Measurements from ENCODE around the gene PLRG1. TPM values are rescaled to one million over a fixed set of nuclear protein-coding genes. Genes with fewer than 3 reads are reported as not detected.

PLRG1 gene
- total RNA-seq, 2 donors from 2014 or later, result 85.5 to 125 TPM

DNA sequence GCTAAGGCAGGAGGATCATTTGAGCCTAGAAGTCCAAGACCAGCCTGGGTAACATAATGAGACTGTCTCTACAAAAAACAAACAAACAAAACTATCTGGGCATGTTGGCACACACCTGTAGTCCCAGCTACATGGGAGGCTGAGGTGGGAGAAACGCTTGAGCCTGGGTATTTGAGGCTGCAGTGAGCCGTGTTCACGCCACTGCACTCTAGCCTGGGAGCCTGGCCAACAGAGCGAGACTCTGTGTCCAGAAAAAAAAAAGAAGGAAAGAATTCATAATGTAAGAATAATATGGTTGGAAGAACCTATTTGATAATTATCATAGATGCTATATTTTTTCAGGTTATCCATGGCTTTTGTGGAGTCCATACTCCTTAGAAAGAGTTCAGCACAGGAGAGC is 32.6 kb downstream of the PLRG1 start:
- peaks cover 43% of the 10 kb centered on the region for H3K27me3 Mint-ChIP-seq
- no peak for ATAC-seq (replicated peaks)
- H3K9me3 Mint-ChIP-seq, result no peaks in the 10 kb centered on the region
- no peak overlapping the region for H3K27ac Mint-ChIP-seq
- H3K36me3 Mint-ChIP-seq (ENCODE audit: low read depth), result no peaks in the 10 kb centered on the region
- H3K4me3 Mint-ChIP-seq, result no peak overlapping the region
- H3K4me1 Mint-ChIP-seq, result peaks cover 4% of the 10 kb centered on the region

DNA sequence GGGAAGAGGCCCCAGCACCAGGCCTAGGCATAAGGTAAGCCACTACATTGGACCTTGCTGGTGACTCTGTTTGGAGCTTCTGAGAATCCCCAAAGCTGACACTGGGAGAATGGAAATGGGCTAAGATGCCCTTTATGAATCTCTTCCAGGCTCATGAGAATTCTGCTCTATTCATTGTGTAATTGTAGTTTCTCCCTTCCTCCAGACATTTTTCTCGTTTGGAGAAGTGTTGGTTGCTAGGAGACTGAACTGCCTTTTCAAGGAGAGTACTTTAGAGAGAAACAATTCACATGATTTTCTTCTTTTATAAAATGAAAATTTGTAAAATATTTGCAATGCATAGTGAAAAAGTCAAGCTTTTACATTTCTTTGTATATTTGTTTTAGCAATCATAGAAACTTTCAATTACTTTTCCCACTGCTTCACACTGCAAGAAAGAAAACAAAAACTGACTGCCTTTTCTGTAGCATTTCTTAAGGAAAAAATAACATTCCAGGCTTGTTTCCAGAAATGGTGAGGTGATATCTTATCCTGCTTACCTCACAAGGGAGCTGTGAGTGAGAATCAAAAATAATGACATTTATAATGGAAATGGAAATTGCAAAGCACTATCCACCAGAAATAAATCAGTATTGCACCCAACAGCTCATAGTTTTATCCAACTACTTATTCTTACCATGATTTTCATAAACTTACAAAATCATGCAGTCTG is 33.7 kb downstream of the PLRG1 start:
- H3K27ac Mint-ChIP-seq, result no peak overlapping the region
- no peaks in the 10 kb centered on the region for H3K36me3 Mint-ChIP-seq (ENCODE audit: low read depth)
- H3K27me3 Mint-ChIP-seq, result peaks cover 51% of the 10 kb centered on the region
- H3K4me1 Mint-ChIP-seq, result peaks cover 4% of the 10 kb centered on the region
- H3K9me3 Mint-ChIP-seq, result no peaks in the 10 kb centered on the region
- no peak for ATAC-seq (replicated peaks)
- H3K4me3 Mint-ChIP-seq, result no peak overlapping the region

GRCh38 chr4:154511981-154512380 is 38.2 kb downstream of the PLRG1 start:
- Mint-ChIP-seq H3K4me1 (no peaks in the 10 kb centered on the region), H3K4me3 (no peak overlapping the region), H3K27ac (no peak overlapping the region), H3K9me3 (no peaks in the 10 kb centered on the region), H3K36me3 (ENCODE audit: low read depth) (no peaks in the 10 kb centered on the region), H3K27me3 (peaks cover 44% of the 10 kb centered on the region)
- ATAC-seq (replicated peaks), result no peak

- no peak overlapping the region for H3K4me3 Mint-ChIP-seq
- H3K27me3 Mint-ChIP-seq, result peaks cover 45% of the 10 kb centered on the region
Measured at GRCh38 chr4:154511548-154511947, 38.7 kb downstream of the PLRG1 start.

DNA sequence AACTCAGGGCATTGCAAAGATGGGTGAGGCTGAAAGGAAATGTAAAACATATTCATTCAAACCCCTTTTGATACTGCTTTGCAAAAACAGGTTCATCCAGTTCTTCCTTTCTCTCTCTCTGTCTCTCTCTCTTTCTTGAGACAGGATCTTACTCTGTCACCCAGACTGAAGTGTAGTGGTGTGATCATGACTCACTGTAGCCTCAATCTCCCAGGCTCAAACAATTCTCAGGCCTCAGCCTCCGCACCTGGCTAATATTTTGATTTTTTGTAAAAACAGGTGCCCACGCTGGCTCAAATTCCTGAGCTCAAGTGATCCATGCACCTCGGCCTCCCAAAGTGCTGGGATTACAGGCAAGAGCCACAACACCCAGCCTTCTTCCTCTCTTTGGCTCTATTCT is 43.0 kb downstream of the PLRG1 start:
- H3K27ac Mint-ChIP-seq, result no peak overlapping the region
- H3K4me3 Mint-ChIP-seq, result no peak overlapping the region
- no peaks in the 10 kb centered on the region for H3K36me3 Mint-ChIP-seq (ENCODE audit: low read depth)
- H3K4me1 Mint-ChIP-seq, result no peaks in the 10 kb centered on the region
- no peak for ATAC-seq (replicated peaks)
- H3K9me3 Mint-ChIP-seq, result no peaks in the 10 kb centered on the region
- peaks cover 37% of the 10 kb centered on the region for H3K27me3 Mint-ChIP-seq

More at GRCh38 chr4:154511548-154511947, 38.7 kb downstream of the PLRG1 start:
- no peaks in the 10 kb centered on the region for H3K9me3 Mint-ChIP-seq
- H3K27ac Mint-ChIP-seq, result no peak overlapping the region
- H3K36me3 Mint-ChIP-seq (ENCODE audit: low read depth), result no peaks in the 10 kb centered on the region
- ATAC-seq (replicated peaks), result no peak
- H3K4me1 Mint-ChIP-seq, result no peaks in the 10 kb centered on the region

- Mint-ChIP-seq H3K27me3 (peaks cover 37% of the 10 kb centered on the region), H3K36me3 (ENCODE audit: low read depth) (no peaks in the 10 kb centered on the region), H3K9me3 (no peaks in the 10 kb centered on the region), H3K4me1 (no peaks in the 10 kb centered on the region), H3K4me3 (no peak overlapping the region), H3K27ac (no peak overlapping the region)
- no peak for ATAC-seq (replicated peaks)
Measured at GRCh38 chr4:154506253-154506652, 43.9 kb downstream of the PLRG1 start.

GRCh38 chr4:154503598-154503997 is 46.6 kb downstream of the PLRG1 start:
- H3K27ac Mint-ChIP-seq, result no peak overlapping the region
- ATAC-seq (replicated peaks), result no peak
- H3K4me1 Mint-ChIP-seq, result no peaks in the 10 kb centered on the region
- peaks cover 31% of the 10 kb centered on the region for H3K27me3 Mint-ChIP-seq
- H3K9me3 Mint-ChIP-seq, result no peaks in the 10 kb centered on the region
- no peak overlapping the region for H3K4me3 Mint-ChIP-seq
- H3K36me3 Mint-ChIP-seq (ENCODE audit: low read depth), result no peaks in the 10 kb centered on the region

DNA sequence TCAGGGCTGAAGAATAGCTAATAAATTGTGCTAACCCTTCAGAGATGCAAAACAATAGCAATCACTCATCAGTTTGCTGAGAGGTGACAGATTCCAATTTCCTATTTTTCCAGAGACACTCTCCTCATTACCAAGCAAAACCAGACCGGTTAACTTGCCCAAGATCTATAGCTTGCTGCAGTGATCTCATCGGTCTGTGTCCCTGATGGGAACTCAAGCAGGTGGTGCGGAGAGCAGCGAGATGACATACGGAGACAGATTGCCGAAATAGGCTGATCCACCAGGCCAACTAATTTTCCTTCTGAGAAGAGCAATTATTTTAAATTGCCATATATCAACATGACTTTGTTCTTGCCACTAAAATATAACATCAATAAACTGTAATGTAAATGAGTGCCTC is 48.1 kb downstream of the PLRG1 start:
- H3K36me3 Mint-ChIP-seq (ENCODE audit: low read depth), result no peaks in the 10 kb centered on the region
- H3K4me1 Mint-ChIP-seq, result no peaks in the 10 kb centered on the region
- H3K27ac Mint-ChIP-seq, result no peak overlapping the region
- ATAC-seq (replicated peaks), result no peak
- no peak overlapping the region for H3K4me3 Mint-ChIP-seq
- H3K27me3 Mint-ChIP-seq, result peaks cover 31% of the 10 kb centered on the region
- H3K9me3 Mint-ChIP-seq, result no peaks in the 10 kb centered on the region

- Mint-ChIP-seq H3K27me3 (peaks cover 37% of the 10 kb centered on the region), H3K9me3 (no peaks in the 10 kb centered on the region), H3K4me3 (no peak overlapping the region), H3K4me1 (no peaks in the 10 kb centered on the region), H3K36me3 (ENCODE audit: low read depth) (no peaks in the 10 kb centered on the region), H3K27ac (no peak overlapping the region)
- no peak for ATAC-seq (replicated peaks)
Measured at GRCh38 chr4:154497889-154498288, 52.3 kb downstream of the PLRG1 start.

DNA sequence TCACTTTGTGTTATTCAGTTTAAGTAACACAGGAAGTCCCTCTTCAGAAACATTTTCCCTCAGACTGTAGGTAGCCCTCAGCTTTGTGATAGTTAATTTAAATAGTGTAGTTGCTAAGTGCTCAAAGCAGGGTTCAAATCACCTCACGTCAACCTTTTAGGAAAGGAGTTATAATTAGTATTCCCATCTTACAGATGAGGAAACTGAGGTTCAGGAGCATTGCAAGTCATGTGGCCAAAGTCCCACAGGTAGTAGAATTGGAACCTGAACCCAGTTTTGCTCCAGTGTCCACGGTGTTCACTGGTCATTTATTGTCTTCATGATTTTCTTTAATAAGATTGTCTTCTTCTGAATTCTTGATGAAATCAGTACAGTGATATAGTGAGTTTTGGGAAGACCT is 54.3 kb downstream of the PLRG1 start:
- H3K4me1 Mint-ChIP-seq, result no peaks in the 10 kb centered on the region

GRCh38 chr4:154492288-154492687 is 57.9 kb downstream of the PLRG1 start:
- no peak for ATAC-seq (replicated peaks)
- no peak overlapping the region for H3K27ac Mint-ChIP-seq
- no peaks in the 10 kb centered on the region for H3K9me3 Mint-ChIP-seq
- H3K4me3 Mint-ChIP-seq, result peak overlapping the region; percentile 70
- peaks cover 47% of the 10 kb centered on the region for H3K27me3 Mint-ChIP-seq
- H3K36me3 Mint-ChIP-seq (ENCODE audit: low read depth), result no peaks in the 10 kb centered on the region
- no peaks in the 10 kb centered on the region for H3K4me1 Mint-ChIP-seq

More for the DNA sequence above, 54.3 kb downstream of the PLRG1 start:
- no peaks in the 10 kb centered on the region for H3K36me3 Mint-ChIP-seq (ENCODE audit: low read depth)
- peaks cover 45% of the 10 kb centered on the region for H3K27me3 Mint-ChIP-seq
- H3K27ac Mint-ChIP-seq, result no peak overlapping the region
- no peak for ATAC-seq (replicated peaks)
- no peak overlapping the region for H3K4me3 Mint-ChIP-seq
- no peaks in the 10 kb centered on the region for H3K9me3 Mint-ChIP-seq

GRCh38 chr4:154491341-154492271 is 58.6 kb downstream of the PLRG1 start, which contains the start of gene DCHS2:
TSS of gene DCHS2 (minus strand) at chr4:154491799. CDS start at chr4:154491355, 444 bp downstream.
- Mint-ChIP-seq H3K27ac (no peak within 1 kb of the TSS), H3K27me3 (peaks cover 47% of the 10 kb centered on the region), H3K4me1 (no peaks in the 10 kb centered on the region), H3K9me3 (no peaks in the 10 kb centered on the region), H3K4me3 (peak within 1 kb of the TSS; percentile 70), H3K36me3 (ENCODE audit: low read depth) (no peaks in the 10 kb centered on the region)
- peak; percentile 39 for ATAC-seq (replicated peaks)

DNA sequence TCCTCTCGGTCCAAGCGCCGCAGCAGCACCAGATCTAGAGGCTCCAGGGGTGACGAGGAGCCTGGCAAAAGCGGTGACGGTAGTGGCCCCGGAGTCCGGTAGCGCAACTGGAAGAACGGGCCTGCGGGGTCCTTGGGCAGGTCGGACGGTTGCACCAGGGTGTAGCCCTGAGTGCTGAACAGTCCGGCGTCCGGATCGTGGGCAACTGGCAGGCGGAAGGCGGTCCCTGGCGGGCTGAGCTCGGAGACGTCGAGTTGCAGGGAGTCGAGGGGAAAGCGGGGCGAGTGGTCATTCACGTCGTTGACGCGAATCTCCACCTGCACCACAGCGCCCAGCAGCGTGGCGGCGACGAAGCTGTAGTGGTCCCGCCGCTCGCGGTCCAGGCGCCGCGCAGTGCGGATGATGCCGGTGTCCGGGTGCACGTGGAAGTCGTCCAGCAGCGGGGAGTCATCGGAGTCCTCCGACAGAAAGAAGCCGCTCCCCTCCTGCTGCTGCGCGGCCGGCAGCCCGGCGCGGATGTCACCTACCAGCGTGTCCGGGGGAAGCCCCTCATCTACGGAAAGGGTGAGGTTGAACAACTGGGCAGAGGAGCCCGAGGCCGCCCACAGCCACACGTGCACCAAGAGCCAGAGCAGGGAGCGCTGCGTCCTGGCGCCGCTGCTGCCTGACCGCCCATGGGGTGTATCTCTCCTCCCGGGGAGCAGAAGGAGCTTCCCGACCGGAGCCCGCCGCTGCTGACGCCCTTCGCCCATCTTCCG is 59.4 kb downstream of the PLRG1 start:
- H3K9me3 Mint-ChIP-seq, result no peaks in the 10 kb centered on the region
- H3K36me3 Mint-ChIP-seq (ENCODE audit: low read depth), result no peaks in the 10 kb centered on the region
- H3K4me3 Mint-ChIP-seq, result peak overlapping the region; percentile 70
- ATAC-seq (replicated peaks), result peak; percentile 53
- no peak overlapping the region for H3K27ac Mint-ChIP-seq
- peaks cover 39% of the 10 kb centered on the region for H3K27me3 Mint-ChIP-seq
- H3K4me1 Mint-ChIP-seq, result no peaks in the 10 kb centered on the region

GRCh38 chr4:154490234-154490582 is 60.0 kb downstream of the PLRG1 start:
- Mint-ChIP-seq H3K27me3 (peaks cover 37% of the 10 kb centered on the region), H3K4me3 (peak overlapping the region; percentile 70), H3K27ac (no peak overlapping the region), H3K36me3 (ENCODE audit: low read depth) (no peaks in the 10 kb centered on the region), H3K4me1 (no peaks in the 10 kb centered on the region), H3K9me3 (no peaks in the 10 kb centered on the region)
- no peak for ATAC-seq (replicated peaks)
